HepG2 (cell line): ENCODE data around the gene MAPK10. TPM values are rescaled to one million over a fixed set of nuclear protein-coding genes. Genes with fewer than 3 reads are reported as not detected.

ENCODE experiments used
- ATAC-seq: fragments of 200-7000 bp; cut with Tn5 transposase; 3 replicates; pipeline ENCODE4 v1.9.1; 2020; ENCODE audit warnings: mild to moderate bottlenecking, moderate library complexity
- BruUV-seq: library from RNA; stranded (reverse); fragments of 400-500 nt; replicated peaks from 2 replicates; lab custom pipeline; 2021; lab: Mats Ljungman, UMichigan
- CTCF ChIA-PET: fragments of 300-600 bp; formaldehyde crosslinking; extraction: SDS; loops from one replicate; lab custom pipeline; 2021; ENCODE audit warnings: low total read pairs, inconsistent platforms, low intra/inter-chr PET ratio; lab: Yijun Ruan, JAX
- POLR2A ChIA-PET: fragments of 350-600 bp; sonication (Branson Sonifier 250); formaldehyde crosslinking; loops from one replicate; lab custom pipeline; 2020; ENCODE audit warnings: antibody characterized with exemption, inconsistent platforms; lab: Yijun Ruan, JAX
- DNase-seq: peaks from one replicate; pipeline ENCODE4 v3.0.0-alpha.2; 2015; ENCODE audit warnings: low spot score
- FAIRE-seq: peaks from 3 replicates; lab custom pipeline; 2011; peaks lifted over from hg19 to GRCh38; lab: Jason Lieb, UNC
- H2AFZ ChIP-seq: one replicate; pipeline ENCODE4 v1.6.1; 2011; ENCODE audit warnings: low read length, inconsistent platforms
- H3K27ac ChIP-seq: fragments of 300-600 bp; 3 replicates; pipeline ENCODE4 v1.8.0; 2011; ENCODE audit warnings: mixed run types, mild to moderate bottlenecking, mixed read lengths, low read length, inconsistent platforms; ENCODE audit not compliant: insufficient read depth; ENCODE audit errors: extremely low read length
- H3K27me3 ChIP-seq, 2 experiments: fragments of 200-600 bp in 1 of 2; 2 replicates in 1 of 2; 3 replicates in 1 of 2; pipeline versions ENCODE4 v1.6.0 to v1.8.0; 2011; ENCODE audit warnings: low read length in 2 of 2, mild to moderate bottlenecking in 2 of 2, moderate library complexity in 2 of 2, inconsistent platforms in 1 of 2; ENCODE audit not compliant: insufficient read depth in 2 of 2, control insufficient read depth in 1 of 2
- H3K36me3 ChIP-seq, 2 experiments: fragments of 200-600 bp in 1 of 2; replicated peaks in 1 of 2; 2 replicates in 1 of 2; 3 replicates in 1 of 2; pipeline versions ENCODE4 v1.5.1 to v1.8.0; 2011; ENCODE audit warnings: low read length in 2 of 2, inconsistent platforms in 1 of 2; ENCODE audit not compliant: insufficient read depth in 2 of 2, control insufficient read depth in 1 of 2
- H3K4me1 ChIP-seq: 2 replicates; pipeline ENCODE4 v1.5.1; 2012; ENCODE audit warnings: low read length, inconsistent platforms; ENCODE audit not compliant: insufficient read depth
- H3K4me2 ChIP-seq: 2 replicates; pipeline ENCODE4 v1.6.0; 2011; ENCODE audit warnings: low read depth, low read length, inconsistent platforms
- H3K4me3 ChIP-seq, 3 experiments: fragments of 200-600 bp in 1 of 3; sonication (generic), shearing (Covaris generic) in 1 of 3; replicated peaks in 1 of 3; 2 replicates each; pipeline ENCODE4 v1.5.1; 2011 to 2016; ENCODE audit warnings: low read length in 3 of 3, inconsistent platforms in 2 of 3, low read depth in 2 of 3, mild to moderate bottlenecking in 2 of 3, control low read depth in 1 of 3, mixed read lengths in 1 of 3; ENCODE audit not compliant: insufficient read depth in 1 of 3
- H3K79me2 ChIP-seq: one replicate; pipeline ENCODE4 v1.6.1; 2011; ENCODE audit warnings: low read length, inconsistent platforms; ENCODE audit not compliant: insufficient read depth
- H3K9ac ChIP-seq: 2 replicates; pipeline ENCODE4 v1.6.0; 2011; ENCODE audit warnings: mild to moderate bottlenecking, low read depth, low read length, inconsistent platforms; ENCODE audit not compliant: insufficient read depth
- H3K9me3 ChIP-seq: 2 replicates; pipeline ENCODE4 v1.5.1; 2012; ENCODE audit warnings: mild to moderate bottlenecking, low read length
- H4K20me1 ChIP-seq: 2 replicates; pipeline ENCODE4 v1.6.0; 2011; ENCODE audit warnings: inconsistent platforms, mild to moderate bottlenecking, low read length, moderate library complexity; ENCODE audit not compliant: insufficient read depth
- ARID2 ChIP-seq: sonication (generic); formaldehyde crosslinking; IDR thresholded peaks from 2 replicates; pipeline ENCODE4 v1.8.1; 2022; ENCODE audit warnings: mild to moderate bottlenecking, missing genetic modification reagents, borderline replicate concordance
- ARID4A ChIP-seq: sonication (generic); formaldehyde crosslinking; IDR thresholded peaks from 2 replicates; pipeline ENCODE4 v1.5.0; 2020; ENCODE audit warnings: mild to moderate bottlenecking, missing genetic modification reagents, borderline replicate concordance
- BCL6 ChIP-seq: IDR thresholded peaks from 2 replicates; pipeline ENCODE4 v1.6.1; 2016; ENCODE audit warnings: missing genetic modification reagents, missing compliant biosample characterization
- MYC ChIP-seq: sonication (generic); formaldehyde crosslinking; IDR thresholded peaks from 2 replicates; pipeline ENCODE4 v1.9.0; 2021; ENCODE audit warnings: missing genetic modification reagents, borderline replicate concordance
- NR2F6 ChIP-seq, 2 experiments: IDR thresholded peaks; 2 replicates each; pipeline ENCODE4 v1.6.1; 2016; ENCODE audit warnings: antibody characterized with exemption in 1 of 2, mild to moderate bottlenecking in 1 of 2
- SKI ChIP-seq: fragments of 450-650 bp; IDR thresholded peaks from one replicate; pipeline ENCODE4 v1.6.1; 2018; ENCODE audit warnings: mild to moderate bottlenecking; ENCODE audit not compliant: partially characterized antibody
- SMARCE1 ChIP-seq: fragments of 450-650 bp; IDR thresholded peaks from 2 replicates; pipeline ENCODE4 v1.6.1; 2017; ENCODE audit warnings: borderline replicate concordance
- ZNF558 ChIP-seq: sonication (generic); formaldehyde crosslinking; IDR thresholded peaks from 2 replicates; pipeline ENCODE4 v1.9.0; 2022; ENCODE audit warnings: mild to moderate bottlenecking, missing genetic modification reagents, borderline replicate concordance
- WGBS: methylation state at CpG from one replicate; pipeline ENCODE4 v1.1.6; 2017; ENCODE audit warnings: low lambda C conversion rate; 5-methylcytosine and 5-hydroxymethylcytosine counted together
- in situ Hi-C: cut with HindIII; loops from 2 replicates; pipeline ENCODE4 v1.10.0; 2017; ENCODE audit warnings: low pct_unique_long_range_greater_than_20kb; ENCODE audit not compliant: extremely low pct_ligation_motif_present
- intact Hi-C: fragments of 100-400 bp; cut with micrococcal nuclease; formaldehyde crosslinking; loops from one replicate; pipeline ENCODE4 v1.10.0; 2022; ENCODE audit not compliant: unreplicated experiment
- polyA plus RNA-seq, 8 experiments: library from polyadenylated mRNA; depleted of rRNA in 3 of 8; stranded (reverse) in 7 of 8; unstranded in 1 of 8; fragments of >200 nt; fragmentation: Illumina TruSeq in 4 of 8; extraction: Trizol in 4 of 8; gene quantifications; 2 replicates each; pipeline versions ENCODE4 v1.2.1 to v1.2.3, GENCODE V29; 2011 to 2016; ENCODE audit warnings: low read depth in 4 of 8, missing spikeins in 1 of 8, mixed read lengths in 1 of 8; ENCODE audit not compliant: insufficient read depth in 1 of 8
- total RNA-seq, 5 experiments: library from RNA; depleted of rRNA; stranded (reverse); fragments of >200 nt; fragmentation: Illumina TruSeq; extraction: Trizol; gene quantifications; 2 replicates each; pipeline ENCODE4 v1.2.3, GENCODE V29; 2016; ENCODE audit warnings: low read depth in 1 of 5
- TF ChIP-seq, protein P1 (sequence below): sonication (generic); formaldehyde crosslinking; IDR thresholded peaks from 2 replicates; pipeline ENCODE4 v1.5.0; 2020; ENCODE audit warnings: missing genetic modification reagents
- TF ChIP-seq, protein P2 (sequence below): sonication (generic); formaldehyde crosslinking; IDR thresholded peaks from 2 replicates; pipeline ENCODE4 v1.4.0; 2020; ENCODE audit warnings: missing genetic modification reagents, mild to moderate bottlenecking, borderline replicate concordance
- TF ChIP-seq, protein P3 (sequence below): sonication (generic); formaldehyde crosslinking; conservative IDR thresholded peaks from 2 replicates; pipeline ENCODE4 v1.4.0; 2020; ENCODE audit warnings: missing genetic modification reagents
- TF ChIP-seq, protein P4 (sequence below): sonication (generic); formaldehyde crosslinking; IDR thresholded peaks from 2 replicates; pipeline ENCODE4 v1.5.0; 2020; ENCODE audit warnings: missing genetic modification reagents

Gene MAPK10
- total and polyA plus RNA-seq, 2 of the 13 experiments (the other 11 are each of a cell fraction or from before 2014, with no cell fraction given), result not detected

DNA sequence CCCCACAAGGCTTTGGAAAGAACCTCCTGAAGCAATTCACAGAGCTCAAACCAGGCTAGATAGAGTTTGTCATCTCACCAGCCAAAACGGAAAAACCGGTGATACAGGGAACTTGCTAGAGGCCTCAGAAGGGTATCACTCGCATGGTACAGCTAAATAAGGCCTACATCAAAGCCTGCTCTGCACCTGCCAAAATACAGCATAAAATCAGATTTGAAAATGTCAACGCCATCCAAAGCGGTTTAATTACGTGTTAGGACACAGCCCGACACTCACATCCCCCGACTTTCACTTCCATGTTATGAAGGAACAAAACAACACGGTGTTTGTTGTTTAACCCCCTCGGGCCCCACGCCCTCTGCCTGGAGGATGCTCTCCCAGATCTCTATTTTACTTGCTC is 65.0 kb downstream of the MAPK10 start:
- H3K27ac ChIP-seq, result no peak overlapping the region
- BruUV-seq, result no TSS peak
- H3K27me3 ChIP-seq, result no peaks in the 10 kb centered on the region; a peak in 1 of 5 replicates
- no peak for FAIRE-seq
- intact Hi-C loops, result no loop called here
- H3K9me3 ChIP-seq, result no peaks in the 10 kb centered on the region
- in situ Hi-C loops, result no loop called here
- ATAC-seq, result no peak
- POLR2A ChIA-PET, result no interaction called here
- no peaks in the 10 kb centered on the region for H3K36me3 ChIP-seq
- no peaks in the 10 kb centered on the region for H3K4me1 ChIP-seq
- no peak overlapping the region for H3K9ac ChIP-seq
- DNase-seq, result no peak
- CTCF ChIA-PET, result no interaction called here
- H4K20me1 ChIP-seq, result no peaks in the 10 kb centered on the region
- H3K4me2 ChIP-seq, result no peak overlapping the region
- TF ChIP-seq NR2F6 (IDR thresholded peaks at IDR 0.05), result no peak
- no peak for TF ChIP-seq NR2F6 (CRISPR knock-in tag; IDR thresholded peaks at IDR 0.05)
- no peak for TF ChIP-seq MYC
- TF ChIP-seq, protein P1, sequence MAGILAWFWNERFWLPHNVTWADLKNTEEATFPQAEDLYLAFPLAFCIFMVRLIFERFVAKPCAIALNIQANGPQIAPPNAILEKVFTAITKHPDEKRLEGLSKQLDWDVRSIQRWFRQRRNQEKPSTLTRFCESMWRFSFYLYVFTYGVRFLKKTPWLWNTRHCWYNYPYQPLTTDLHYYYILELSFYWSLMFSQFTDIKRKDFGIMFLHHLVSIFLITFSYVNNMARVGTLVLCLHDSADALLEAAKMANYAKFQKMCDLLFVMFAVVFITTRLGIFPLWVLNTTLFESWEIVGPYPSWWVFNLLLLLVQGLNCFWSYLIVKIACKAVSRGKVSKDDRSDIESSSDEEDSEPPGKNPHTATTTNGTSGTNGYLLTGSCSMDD (CRISPR knock-in tag), result no peak
- no peak for TF ChIP-seq SKI
- TF ChIP-seq, protein P2, sequence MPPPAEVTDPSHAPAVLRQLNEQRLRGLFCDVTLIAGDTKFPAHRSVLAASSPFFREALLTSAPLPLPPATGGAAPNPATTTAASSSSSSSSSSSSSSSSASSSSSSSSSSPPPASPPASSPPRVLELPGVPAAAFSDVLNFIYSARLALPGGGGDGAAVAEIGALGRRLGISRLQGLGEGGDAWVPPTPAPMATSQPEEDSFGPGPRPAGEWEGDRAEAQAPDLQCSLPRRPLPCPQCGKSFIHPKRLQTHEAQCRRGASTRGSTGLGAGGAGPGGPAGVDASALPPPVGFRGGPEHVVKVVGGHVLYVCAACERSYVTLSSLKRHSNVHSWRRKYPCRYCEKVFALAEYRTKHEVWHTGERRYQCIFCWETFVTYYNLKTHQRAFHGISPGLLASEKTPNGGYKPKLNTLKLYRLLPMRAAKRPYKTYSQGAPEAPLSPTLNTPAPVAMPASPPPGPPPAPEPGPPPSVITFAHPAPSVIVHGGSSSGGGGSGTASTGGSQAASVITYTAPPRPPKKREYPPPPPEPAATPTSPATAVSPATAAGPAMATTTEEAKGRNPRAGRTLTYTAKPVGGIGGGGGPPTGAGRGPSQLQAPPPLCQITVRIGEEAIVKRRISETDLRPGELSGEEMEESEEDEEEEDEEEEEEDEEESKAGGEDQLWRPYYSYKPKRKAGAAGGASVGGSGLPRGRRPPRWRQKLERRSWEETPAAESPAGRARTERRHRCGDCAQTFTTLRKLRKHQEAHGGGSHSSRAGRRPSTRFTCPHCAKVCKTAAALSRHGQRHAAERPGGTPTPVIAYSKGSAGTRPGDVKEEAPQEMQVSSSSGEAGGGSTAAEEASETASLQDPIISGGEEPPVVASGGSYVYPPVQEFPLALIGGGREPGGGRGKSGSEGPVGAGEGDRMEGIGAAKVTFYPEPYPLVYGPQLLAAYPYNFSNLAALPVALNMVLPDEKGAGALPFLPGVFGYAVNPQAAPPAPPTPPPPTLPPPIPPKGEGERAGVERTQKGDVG (CRISPR knock-in tag), result no peak
- TF ChIP-seq ARID2, result no peak
- TF ChIP-seq ARID4A (CRISPR knock-in tag), result no peak
- no peak for TF ChIP-seq BCL6 (CRISPR knock-in tag)
- TF ChIP-seq SMARCE1, result no peak
- TF ChIP-seq, protein P3, sequence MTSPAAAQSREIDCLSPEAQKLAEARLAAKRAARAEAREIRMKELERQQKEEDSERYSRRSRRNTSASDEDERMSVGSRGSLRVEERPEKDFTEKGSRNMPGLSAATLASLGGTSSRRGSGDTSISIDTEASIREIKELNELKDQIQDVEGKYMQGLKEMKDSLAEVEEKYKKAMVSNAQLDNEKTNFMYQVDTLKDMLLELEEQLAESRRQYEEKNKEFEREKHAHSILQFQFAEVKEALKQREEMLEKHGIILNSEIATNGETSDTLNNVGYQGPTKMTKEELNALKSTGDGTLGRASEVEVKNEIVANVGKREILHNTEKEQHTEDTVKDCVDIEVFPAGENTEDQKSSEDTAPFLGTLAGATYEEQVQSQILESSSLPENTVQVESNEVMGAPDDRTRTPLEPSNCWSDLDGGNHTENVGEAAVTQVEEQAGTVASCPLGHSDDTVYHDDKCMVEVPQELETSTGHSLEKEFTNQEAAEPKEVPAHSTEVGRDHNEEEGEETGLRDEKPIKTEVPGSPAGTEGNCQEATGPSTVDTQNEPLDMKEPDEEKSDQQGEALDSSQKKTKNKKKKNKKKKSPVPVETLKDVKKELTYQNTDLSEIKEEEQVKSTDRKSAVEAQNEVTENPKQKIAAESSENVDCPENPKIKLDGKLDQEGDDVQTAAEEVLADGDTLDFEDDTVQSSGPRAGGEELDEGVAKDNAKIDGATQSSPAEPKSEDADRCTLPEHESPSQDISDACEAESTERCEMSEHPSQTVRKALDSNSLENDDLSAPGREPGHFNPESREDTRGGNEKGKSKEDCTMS (CRISPR knock-in tag), result no peak
- TF ChIP-seq, protein P4, sequence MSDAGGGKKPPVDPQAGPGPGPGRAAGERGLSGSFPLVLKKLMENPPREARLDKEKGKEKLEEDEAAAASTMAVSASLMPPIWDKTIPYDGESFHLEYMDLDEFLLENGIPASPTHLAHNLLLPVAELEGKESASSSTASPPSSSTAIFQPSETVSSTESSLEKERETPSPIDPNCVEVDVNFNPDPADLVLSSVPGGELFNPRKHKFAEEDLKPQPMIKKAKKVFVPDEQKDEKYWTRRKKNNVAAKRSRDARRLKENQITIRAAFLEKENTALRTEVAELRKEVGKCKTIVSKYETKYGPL, result no peak
- TF ChIP-seq ZNF558 (CRISPR knock-in tag), result no peak
- H2AFZ ChIP-seq, result no peak overlapping the region
- 32% methylated on average over 11 of the region's 11 CpGs for WGBS
- no peak overlapping the region for H3K4me3 ChIP-seq
- H3K79me2 ChIP-seq, result no peaks in the 10 kb centered on the region
